Panc1 (cell line): ENCODE measurements around the gene SNX9. TPM values are rescaled to one million over a fixed set of nuclear protein-coding genes. Genes with fewer than 3 reads are reported as not detected.

Experiments
- ATAC-seq: fragments of 200-7000 bp; cut with Tn5 transposase; 2 replicates; pipeline ENCODE4 v1.9.1; 2020; ENCODE audit warnings: mild to moderate bottlenecking, moderate library complexity
- BruUV-seq: library from RNA; stranded (reverse); fragments of 400-500 nt; replicated peaks from 2 replicates; lab custom pipeline; 2021; lab: Mats Ljungman, UMichigan
- CTCF ChIA-PET: fragments of 300-600 bp; sonication (Branson Sonifier 250); formaldehyde crosslinking; loops from one replicate; lab custom pipeline; 2022; ENCODE audit warnings: antibody characterized with exemption; lab: Charles Lee
- POLR2A ChIA-PET: fragments of 300-600 bp; sonication (Branson Sonifier 250); formaldehyde crosslinking; loops from one replicate; lab custom pipeline; 2022; ENCODE audit warnings: antibody characterized with exemption; lab: Charles Lee
- DNase-seq: peaks from one replicate; pipeline ENCODE4 v3.0.0-alpha.2; 2010; ENCODE audit warnings: low read depth, low spot score
- H3K27ac ChIP-seq: 2 replicates; pipeline ENCODE4 v1.5.1; 2011; ENCODE audit warnings: mild to moderate bottlenecking, low read length, inconsistent platforms
- H3K27me3 ChIP-seq: fragments of 200-500 bp; sonication (Bioruptor generic); 2 replicates; pipeline ENCODE4 v1.6.0; 2014; ENCODE audit warnings: low read length, inconsistent platforms; ENCODE audit not compliant: control insufficient read depth, insufficient read depth
- H3K36me3 ChIP-seq: fragments of 200-500 bp; sonication (Bioruptor generic); 2 replicates; pipeline ENCODE4 v1.5.1; 2014; ENCODE audit warnings: inconsistent platforms, mild to moderate bottlenecking, low read length, moderate library complexity; ENCODE audit not compliant: control insufficient read depth, insufficient read depth
- H3K4me1 ChIP-seq: 2 replicates; pipeline ENCODE4 v1.5.1; 2011; ENCODE audit warnings: inconsistent platforms, mild to moderate bottlenecking, low read length, moderate library complexity; ENCODE audit not compliant: control insufficient read depth, insufficient read depth
- H3K4me3 ChIP-seq, 2 experiments: 2 replicates each; pipeline ENCODE4 v1.5.1; 2011 to 2012; ENCODE audit warnings: low read depth in 2 of 2, low read length in 2 of 2, mild to moderate bottlenecking in 2 of 2, inconsistent platforms in 1 of 2, moderate library complexity in 1 of 2
- H3K9me3 ChIP-seq: fragments of 200-500 bp; sonication (Bioruptor generic); 2 replicates; pipeline ENCODE4 v1.5.1; 2014; ENCODE audit warnings: low read depth, mild to moderate bottlenecking, inconsistent platforms, low read length, moderate library complexity; ENCODE audit not compliant: control insufficient read depth, insufficient read depth
- POLR2AphosphoS5 ChIP-seq: IDR thresholded peaks from 2 replicates; pipeline ENCODE4 v1.6.1; 2012; ENCODE audit warnings: mild to moderate bottlenecking, low read depth, low read length, moderate library complexity
- SIN3A ChIP-seq: IDR thresholded peaks from 2 replicates; pipeline ENCODE4 v1.6.1; 2012; ENCODE audit warnings: low read depth, mild to moderate bottlenecking, low read length, moderate library complexity, borderline replicate concordance; ENCODE audit not compliant: insufficient read depth
- TCF7L2 ChIP-seq: IDR thresholded peaks from 2 replicates; pipeline ENCODE4 v1.6.1; 2011; ENCODE audit warnings: mild to moderate bottlenecking, low read depth, low read length, inconsistent platforms
- in situ Hi-C: cut with HindIII; loops from 2 replicates; pipeline ENCODE4 v1.10.0; 2016; ENCODE audit warnings: low sequenced_read_pairs, low pct_unique_long_range_greater_than_20kb
- intact Hi-C: fragments of 100-400 bp; cut with micrococcal nuclease; formaldehyde crosslinking; loops from one replicate; pipeline ENCODE4 v1.10.0; 2022; ENCODE audit not compliant: unreplicated experiment
- total RNA-seq: library from RNA; stranded (reverse); gene quantifications from one replicate; pipeline ENCODE4 v1.2.1, GENCODE V29; 2021; ENCODE audit not compliant: unreplicated experiment
- TF ChIP-seq, protein P1 (sequence below), 2 experiments: IDR thresholded peaks; 2 replicates each; pipeline ENCODE4 v1.6.1; 2011 to 2012; ENCODE audit warnings: low read depth in 2 of 2, control low read depth in 1 of 2, low read length in 1 of 2, mild to moderate bottlenecking in 1 of 2, moderate library complexity in 1 of 2; ENCODE audit not compliant: insufficient read depth in 1 of 2
- TF ChIP-seq, protein P2 (sequence below): fragments of 450-650 bp; IDR thresholded peaks from 2 replicates; pipeline ENCODE4 v1.5.1; 2017; ENCODE audit warnings: mild to moderate bottlenecking

SNX9 gene
- total RNA-seq, 1 experiment from 2014 or later, result 46.0 TPM

DNA sequence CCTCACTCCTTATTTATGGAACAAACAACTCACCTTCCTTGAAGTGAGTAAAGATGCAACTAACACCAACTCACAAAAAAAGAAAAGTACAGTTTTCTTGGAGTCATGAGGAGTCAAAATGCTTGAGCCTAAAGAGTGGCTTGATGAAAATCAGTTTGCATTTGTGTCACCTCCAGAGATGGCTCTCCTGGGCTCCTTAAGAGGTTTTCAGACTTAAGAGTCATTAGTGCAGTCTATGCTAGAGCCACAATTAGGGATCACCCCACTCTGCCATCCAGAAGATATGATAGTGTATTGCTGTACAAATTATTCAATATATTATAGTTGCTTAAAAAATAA is 11.9 kb upstream of the SNX9 start:
- TF ChIP-seq, protein P1, sequence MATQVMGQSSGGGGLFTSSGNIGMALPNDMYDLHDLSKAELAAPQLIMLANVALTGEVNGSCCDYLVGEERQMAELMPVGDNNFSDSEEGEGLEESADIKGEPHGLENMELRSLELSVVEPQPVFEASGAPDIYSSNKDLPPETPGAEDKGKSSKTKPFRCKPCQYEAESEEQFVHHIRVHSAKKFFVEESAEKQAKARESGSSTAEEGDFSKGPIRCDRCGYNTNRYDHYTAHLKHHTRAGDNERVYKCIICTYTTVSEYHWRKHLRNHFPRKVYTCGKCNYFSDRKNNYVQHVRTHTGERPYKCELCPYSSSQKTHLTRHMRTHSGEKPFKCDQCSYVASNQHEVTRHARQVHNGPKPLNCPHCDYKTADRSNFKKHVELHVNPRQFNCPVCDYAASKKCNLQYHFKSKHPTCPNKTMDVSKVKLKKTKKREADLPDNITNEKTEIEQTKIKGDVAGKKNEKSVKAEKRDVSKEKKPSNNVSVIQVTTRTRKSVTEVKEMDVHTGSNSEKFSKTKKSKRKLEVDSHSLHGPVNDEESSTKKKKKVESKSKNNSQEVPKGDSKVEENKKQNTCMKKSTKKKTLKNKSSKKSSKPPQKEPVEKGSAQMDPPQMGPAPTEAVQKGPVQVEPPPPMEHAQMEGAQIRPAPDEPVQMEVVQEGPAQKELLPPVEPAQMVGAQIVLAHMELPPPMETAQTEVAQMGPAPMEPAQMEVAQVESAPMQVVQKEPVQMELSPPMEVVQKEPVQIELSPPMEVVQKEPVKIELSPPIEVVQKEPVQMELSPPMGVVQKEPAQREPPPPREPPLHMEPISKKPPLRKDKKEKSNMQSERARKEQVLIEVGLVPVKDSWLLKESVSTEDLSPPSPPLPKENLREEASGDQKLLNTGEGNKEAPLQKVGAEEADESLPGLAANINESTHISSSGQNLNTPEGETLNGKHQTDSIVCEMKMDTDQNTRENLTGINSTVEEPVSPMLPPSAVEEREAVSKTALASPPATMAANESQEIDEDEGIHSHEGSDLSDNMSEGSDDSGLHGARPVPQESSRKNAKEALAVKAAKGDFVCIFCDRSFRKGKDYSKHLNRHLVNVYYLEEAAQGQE (IDR thresholded peaks at IDR 0.05; ENCODE audit: insufficient read depth in 1 of 2, low read depth in 2 of 2, low read length in 1 of 2), result no peak
- TF ChIP-seq SIN3A (no peak), POLR2AphosphoS5 (no peak), TCF7L2 (no peak)
- TF ChIP-seq, protein P2, sequence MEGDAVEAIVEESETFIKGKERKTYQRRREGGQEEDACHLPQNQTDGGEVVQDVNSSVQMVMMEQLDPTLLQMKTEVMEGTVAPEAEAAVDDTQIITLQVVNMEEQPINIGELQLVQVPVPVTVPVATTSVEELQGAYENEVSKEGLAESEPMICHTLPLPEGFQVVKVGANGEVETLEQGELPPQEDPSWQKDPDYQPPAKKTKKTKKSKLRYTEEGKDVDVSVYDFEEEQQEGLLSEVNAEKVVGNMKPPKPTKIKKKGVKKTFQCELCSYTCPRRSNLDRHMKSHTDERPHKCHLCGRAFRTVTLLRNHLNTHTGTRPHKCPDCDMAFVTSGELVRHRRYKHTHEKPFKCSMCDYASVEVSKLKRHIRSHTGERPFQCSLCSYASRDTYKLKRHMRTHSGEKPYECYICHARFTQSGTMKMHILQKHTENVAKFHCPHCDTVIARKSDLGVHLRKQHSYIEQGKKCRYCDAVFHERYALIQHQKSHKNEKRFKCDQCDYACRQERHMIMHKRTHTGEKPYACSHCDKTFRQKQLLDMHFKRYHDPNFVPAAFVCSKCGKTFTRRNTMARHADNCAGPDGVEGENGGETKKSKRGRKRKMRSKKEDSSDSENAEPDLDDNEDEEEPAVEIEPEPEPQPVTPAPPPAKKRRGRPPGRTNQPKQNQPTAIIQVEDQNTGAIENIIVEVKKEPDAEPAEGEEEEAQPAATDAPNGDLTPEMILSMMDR, result no peak
- H3K27ac ChIP-seq, result no peak overlapping the region
- ChIA-PET CTCF (no interaction called here), POLR2A (no interaction called here)
- no peak overlapping the region for H3K4me3 ChIP-seq
- no peaks in the 10 kb centered on the region for H3K27me3 ChIP-seq
- H3K4me1 ChIP-seq, result no peaks in the 10 kb centered on the region
- no TSS peak for BruUV-seq
- ATAC-seq, result no peak
- H3K36me3 ChIP-seq, result no peaks in the 10 kb centered on the region
- intact Hi-C loops, result no loop called here
- no peak for DNase-seq
- peaks cover 13% of the 10 kb centered on the region for H3K9me3 ChIP-seq
- in situ Hi-C loops, result no loop called here

DNA sequence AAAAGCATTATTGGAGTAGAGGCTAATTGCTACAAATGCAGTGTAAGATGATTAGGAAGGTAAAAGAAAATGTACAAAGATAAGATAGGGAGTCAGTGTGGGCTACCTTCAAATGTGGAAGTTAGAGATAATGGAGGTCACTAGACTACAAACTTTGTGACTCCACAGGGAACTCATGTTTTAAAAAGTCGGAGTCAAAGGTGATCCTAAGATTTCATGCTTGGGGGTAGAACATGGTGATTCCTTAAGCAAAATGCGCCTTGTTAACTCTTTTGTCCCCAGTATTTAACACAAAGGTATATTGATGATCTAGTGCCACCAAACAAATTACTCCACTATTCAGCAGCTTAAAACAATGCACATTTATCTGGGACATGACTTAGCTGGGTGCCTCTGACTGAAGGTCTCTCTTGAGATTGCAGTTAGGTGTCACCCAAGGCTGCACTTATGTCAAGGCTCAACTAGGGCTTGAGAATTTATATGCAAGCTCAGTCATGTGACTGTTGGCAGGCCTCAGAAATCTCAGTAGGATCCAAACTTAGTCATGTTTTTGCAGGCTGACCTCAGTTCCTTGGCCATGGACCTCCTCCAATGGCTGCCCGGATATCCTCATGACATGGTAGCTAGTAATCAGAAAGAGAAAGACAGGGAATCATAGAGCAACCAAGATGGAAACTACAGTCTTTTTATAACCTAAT is 11.4 kb upstream of the SNX9 start:
- intact Hi-C loops, result no loop called here
- CTCF ChIA-PET, result no interaction called here
- no peak for TF ChIP-seq TCF7L2
- no peak for TF ChIP-seq SIN3A
- TF ChIP-seq, protein P2, result no peak
- no peak for TF ChIP-seq POLR2AphosphoS5
- TF ChIP-seq, protein P1 (IDR thresholded peaks at IDR 0.05; ENCODE audit: insufficient read depth in 1 of 2, low read depth in 2 of 2, low read length in 1 of 2), result no peak

More for the DNA sequence above, 11.4 kb upstream of the SNX9 start:
- no TSS peak for BruUV-seq
- no peaks in the 10 kb centered on the region for H3K4me1 ChIP-seq
- in situ Hi-C loops, result no loop called here
- no peaks in the 10 kb centered on the region for H3K27me3 ChIP-seq
- no peak overlapping the region for H3K27ac ChIP-seq
- DNase-seq (no peak), ATAC-seq (no peak)
- POLR2A ChIA-PET, result no interaction called here
- peaks cover 13% of the 10 kb centered on the region for H3K9me3 ChIP-seq
- no peaks in the 10 kb centered on the region for H3K36me3 ChIP-seq
- H3K4me3 ChIP-seq, result no peak overlapping the region
